ENCODE results near the gene CLVS2.

- TF ChIP-seq CTCF (IDR thresholded peaks at IDR 0.05), result no peak
- TF ChIP-seq POLR2A (IDR thresholded peaks at IDR 0.05), result no peak
Observed at GRCh38 chr6:123030282-123030681, 34.2 kb downstream of the CLVS2 start.
